Measurements from ENCODE around the gene HSPB7.

DNA sequence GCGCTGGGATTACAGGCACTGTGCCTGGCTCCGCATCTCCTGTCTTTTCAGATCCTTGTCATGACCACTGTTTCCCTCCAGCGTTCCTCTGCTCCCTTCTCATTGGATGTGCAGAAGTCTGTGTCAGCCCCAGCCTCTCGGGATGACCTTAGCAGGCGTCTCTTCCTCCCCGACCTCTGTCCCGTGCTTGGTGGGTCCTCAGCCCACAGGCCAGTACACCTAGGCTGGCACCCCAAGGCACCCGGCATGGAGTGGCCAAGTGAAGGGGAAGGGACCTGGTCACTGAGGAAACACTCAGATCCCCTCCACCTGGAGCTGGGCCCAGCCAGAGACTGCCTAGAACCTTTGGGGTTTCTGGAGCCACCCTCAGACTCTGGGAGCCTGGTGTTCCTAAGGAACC lies 23.4 kb upstream of the HSPB7 start:
- TF ChIP-seq, protein P1, sequence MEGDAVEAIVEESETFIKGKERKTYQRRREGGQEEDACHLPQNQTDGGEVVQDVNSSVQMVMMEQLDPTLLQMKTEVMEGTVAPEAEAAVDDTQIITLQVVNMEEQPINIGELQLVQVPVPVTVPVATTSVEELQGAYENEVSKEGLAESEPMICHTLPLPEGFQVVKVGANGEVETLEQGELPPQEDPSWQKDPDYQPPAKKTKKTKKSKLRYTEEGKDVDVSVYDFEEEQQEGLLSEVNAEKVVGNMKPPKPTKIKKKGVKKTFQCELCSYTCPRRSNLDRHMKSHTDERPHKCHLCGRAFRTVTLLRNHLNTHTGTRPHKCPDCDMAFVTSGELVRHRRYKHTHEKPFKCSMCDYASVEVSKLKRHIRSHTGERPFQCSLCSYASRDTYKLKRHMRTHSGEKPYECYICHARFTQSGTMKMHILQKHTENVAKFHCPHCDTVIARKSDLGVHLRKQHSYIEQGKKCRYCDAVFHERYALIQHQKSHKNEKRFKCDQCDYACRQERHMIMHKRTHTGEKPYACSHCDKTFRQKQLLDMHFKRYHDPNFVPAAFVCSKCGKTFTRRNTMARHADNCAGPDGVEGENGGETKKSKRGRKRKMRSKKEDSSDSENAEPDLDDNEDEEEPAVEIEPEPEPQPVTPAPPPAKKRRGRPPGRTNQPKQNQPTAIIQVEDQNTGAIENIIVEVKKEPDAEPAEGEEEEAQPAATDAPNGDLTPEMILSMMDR (IDR thresholded peaks at IDR 0.05; ENCODE audit: insufficient read depth, low read length, poor library complexity, severe bottlenecking), result no peak
- no peak for TF ChIP-seq EZH2phosphoT487 (conservative IDR thresholded peaks at IDR 0.05; ENCODE audit: low read length)
